GM21447 (cell line): Measurements from ENCODE around the gene NR3C1.

Source experiments
- ATAC-seq: cut with Tn5 transposase; IDR thresholded peaks from one replicate; pipeline ENCODE4 v1.9.1; 2021; ENCODE audit not compliant: unreplicated experiment

Gene NR3C1

DNA sequence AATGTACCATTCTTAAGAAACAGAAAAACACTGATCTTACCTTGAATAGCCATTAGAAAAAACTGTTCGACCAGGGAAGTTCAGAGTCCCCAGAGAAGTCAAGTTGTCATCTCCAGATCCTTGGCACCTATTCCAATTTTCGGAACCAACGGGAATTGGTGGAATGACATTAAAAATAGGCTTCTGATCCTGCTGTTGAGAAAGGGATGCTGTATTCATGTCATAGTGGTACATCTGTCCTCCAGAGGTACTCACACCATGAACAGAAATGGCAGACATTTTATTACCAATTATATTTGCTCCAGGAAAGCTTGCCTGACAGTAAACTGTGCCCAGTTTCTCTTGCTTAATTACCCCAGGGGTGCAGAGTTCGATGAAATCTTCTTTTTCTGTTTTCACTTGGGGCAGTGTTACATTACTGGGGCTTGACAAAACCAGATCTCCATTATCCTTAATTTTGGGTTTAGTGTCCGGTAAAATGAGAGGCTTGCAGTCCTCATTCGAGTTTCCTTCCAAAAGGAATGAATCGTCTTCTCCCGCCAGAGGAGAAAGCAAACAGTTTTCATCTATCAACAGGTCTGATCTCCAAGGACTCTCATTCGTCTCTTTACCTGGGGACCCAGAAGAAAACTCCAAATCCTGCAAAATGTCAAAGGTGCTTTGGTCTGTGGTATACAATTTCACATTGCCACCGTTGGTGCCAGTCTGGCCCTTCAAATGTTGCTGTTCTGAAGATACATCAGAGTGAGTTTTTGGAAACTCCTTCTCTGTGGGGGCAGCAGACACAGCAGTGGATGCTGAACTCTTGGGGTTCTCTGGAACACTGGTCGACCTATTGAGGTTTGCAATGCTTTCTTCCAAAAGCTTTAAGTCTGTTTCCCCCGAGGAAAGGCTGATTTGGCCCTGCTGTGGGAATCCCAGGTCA is 3.6 kb downstream of the NR3C1 start:
- no peak for ATAC-seq

DNA sequence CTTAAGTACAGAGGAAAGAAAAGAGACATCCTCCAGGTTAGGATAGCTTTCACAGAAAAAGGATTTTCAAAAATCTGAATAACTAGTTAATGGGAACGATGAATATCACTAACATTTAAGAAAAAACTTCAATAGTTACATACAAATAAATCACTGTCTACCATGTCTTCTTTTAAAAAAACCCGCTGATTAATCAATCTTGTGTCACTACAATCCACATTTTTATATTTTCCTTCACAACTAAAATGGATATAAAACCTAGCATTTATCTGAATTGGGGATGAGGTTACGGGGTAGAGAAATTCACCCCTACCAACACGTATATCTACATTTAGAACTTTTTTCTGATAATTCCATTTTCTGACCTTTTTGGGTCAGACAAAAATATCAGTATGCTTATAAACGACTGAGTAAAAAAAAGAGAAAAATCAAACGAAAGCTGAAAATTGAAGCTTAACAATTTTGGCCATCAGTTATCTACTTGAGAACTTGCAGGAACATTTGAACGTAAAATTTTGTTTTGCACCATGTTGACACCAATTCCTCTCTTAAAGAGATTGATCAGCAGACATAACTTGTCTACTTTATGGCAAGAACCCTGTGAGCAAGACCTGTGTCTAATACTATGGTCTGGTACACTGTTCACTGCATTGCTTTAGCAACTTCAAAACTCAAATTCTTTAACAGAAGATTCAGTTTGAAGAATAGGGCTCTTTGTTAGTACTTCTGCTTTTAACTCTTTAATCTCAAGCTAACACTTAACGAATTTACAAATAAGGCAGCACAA is 4.8 kb downstream of the NR3C1 start:
- no peak for ATAC-seq

DNA sequence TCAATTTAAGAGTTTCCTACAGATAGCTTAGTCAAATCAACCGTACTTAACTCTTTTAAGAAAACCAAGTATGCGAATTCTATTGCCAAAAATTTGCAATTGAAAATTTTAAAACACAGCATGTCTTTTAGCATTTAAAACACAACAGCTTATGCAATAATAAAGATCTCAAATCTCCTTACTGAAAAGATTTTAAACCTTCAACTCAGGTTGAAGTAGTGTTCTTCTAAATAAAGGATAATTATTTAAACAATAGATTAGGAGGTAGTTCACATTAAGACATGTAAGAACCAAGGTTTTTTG is 5.5 kb downstream of the NR3C1 start:
- ATAC-seq = no peak

DNA sequence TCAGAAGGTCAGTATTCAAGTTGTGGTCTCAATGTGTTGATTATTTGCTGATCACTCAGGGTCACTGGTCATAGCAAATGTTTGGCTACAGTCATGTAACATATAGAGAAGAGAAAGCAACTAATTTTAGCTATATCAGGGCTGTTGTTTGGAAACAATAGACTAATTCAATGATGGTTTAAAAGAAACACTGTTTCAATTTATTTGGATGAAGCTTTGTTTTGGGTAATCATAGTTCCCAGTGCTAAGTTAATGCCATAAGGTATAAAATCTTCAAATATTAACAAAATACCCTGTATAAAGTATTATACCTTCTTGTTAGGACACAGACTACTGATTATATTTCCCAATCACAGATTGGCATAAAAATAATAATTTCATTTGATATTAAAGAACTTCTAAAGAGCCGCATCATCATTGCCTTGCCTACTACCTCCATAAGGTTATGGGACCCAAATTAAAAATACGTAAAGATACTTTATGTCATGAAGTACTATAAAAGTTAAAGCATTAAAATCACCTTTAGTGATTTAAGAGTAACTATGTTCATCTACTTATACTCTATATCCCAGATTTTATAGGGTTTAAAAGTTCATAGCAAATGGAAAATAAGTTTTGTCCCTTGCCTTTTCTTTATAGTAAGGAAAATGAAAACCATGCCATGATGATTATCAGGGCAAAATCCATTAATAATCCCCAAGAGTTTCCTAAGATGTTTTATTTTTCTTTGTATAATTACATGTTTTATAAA is 6.0 kb downstream of the NR3C1 start:
- no peak for ATAC-seq

DNA sequence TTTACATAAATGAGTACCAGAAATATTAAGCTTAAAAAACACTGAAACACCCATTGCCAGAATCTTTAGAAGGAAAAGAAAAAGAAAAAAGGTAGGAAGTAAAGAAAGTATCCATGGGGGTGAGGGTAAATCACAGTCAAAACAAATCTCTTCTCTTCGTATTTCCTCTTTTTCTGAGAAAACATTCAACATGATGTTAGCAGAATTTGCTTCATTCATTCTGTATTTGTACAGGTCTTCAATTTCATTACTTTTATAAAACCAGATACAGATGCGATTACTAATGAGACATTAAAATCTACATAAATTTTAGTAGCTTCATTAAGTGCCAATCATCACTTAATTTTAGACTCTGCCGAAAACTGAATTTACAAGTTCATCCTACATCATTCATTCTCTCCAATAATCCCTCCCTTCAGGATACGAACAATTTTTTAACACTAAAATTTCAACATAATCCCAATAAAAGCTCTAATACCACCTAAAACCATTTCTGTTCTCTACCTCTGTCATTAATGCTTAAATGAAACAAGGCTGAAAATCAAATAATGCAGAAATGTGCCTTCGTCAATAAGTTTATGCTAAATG is 7.0 kb downstream of the NR3C1 start:
- no peak for ATAC-seq

DNA sequence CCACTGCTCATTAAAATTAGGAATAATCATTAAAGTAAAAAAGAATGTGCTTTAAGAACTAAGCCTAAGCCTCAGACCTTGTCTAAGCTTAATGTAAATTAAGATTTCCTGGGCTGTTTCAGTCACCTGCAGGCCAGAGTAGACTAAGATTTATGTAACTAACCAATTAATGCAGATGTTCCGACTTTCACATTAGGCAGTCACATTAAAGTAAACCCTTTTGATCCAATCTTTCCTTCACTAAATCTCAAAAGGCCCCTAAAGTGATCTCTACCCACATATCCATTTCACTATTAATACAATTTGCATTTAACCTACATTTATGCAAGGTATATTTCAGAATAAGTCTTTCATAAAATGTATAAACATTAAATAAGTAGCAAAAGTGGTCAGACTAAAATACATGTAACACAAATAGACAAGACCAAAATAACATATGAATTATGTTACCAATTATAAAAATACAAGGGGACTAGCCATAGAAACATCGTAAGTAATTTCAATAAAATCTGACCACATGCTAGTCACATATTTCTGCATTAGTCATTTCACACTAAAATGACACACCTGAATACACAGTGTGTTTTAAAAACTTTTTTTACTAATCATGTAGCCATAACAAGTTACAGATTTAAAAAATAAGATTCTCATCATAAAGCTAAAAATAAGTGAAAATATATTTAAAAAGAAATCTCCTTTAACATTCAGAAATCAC is 7.7 kb downstream of the NR3C1 start:
- ATAC-seq = no peak

DNA sequence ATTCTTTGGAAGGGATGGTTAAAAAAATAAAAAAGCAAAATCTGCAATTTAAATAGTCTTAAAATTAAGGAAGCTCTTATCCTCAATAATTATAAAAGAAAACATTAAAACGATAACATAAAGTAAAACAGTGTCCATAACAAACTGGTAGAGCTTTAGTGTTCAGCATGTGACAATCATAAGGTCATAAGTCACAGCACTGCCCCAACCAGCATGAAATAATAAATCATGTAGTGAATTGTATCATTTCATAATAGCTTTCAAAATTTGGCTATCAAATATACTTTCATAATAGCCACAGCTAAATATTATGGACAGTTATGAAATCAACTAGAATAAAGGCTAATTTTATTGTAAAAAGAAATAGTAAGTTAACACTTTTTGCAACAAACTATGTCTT is 10.0 kb downstream of the NR3C1 start:
- no peak for ATAC-seq

DNA sequence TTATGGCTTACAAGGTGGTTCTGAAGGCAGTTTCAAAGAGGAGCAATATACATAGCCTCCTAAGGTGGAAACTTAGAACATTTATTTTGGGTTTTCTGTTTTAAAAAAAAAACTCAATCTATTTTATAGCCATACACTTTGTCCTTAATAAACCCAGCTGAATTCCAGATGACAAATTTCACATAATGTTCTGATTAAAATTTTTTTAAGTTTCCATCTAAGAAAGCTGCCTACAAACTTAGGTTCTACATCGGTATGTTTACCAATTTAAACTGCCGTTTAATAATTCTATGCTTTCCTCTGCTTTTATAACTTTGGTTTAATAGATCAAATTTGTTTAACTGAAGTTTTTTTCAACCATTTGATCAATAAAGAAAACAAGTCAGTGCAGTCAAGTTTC is 12.5 kb downstream of the NR3C1 start:
- no peak for ATAC-seq

DNA sequence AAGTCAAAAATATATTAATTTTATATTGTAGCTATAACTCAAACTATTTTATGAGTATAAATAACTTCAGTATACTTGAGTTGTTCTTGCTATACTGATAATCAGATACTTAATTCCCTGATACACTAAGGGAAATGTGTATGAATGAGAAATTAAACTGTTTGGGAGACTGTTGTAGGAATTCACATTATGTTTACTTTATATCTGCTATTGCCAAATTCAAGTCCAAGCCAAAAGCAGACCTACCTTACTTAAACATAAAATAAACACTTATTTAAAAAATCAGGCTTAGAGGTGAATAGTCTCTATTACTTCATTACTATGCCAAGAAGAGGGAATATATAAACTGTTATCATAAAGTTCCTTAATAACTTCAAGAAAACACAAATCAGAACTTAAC is 13.2 kb downstream of the NR3C1 start:
- no peak for ATAC-seq

DNA sequence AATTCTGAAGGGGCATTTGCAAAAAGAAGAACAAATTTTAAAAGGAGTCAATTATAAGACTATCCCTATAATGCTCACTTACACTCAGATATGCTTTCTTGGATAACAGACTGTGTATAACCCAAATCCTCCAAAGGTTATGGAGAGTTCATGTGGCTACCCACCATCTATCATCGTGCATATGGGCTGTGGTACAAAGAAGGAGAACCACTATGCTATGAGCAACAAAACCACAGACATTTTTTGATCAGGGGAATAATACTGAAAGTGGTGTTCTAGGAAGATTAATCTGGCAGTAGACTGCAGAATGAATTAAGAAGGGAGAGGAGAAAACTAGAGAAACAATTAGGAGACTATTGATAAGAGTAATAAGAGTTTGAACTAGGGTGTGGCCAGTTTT is 16.8 kb downstream of the NR3C1 start:
- ATAC-seq = no peak

DNA sequence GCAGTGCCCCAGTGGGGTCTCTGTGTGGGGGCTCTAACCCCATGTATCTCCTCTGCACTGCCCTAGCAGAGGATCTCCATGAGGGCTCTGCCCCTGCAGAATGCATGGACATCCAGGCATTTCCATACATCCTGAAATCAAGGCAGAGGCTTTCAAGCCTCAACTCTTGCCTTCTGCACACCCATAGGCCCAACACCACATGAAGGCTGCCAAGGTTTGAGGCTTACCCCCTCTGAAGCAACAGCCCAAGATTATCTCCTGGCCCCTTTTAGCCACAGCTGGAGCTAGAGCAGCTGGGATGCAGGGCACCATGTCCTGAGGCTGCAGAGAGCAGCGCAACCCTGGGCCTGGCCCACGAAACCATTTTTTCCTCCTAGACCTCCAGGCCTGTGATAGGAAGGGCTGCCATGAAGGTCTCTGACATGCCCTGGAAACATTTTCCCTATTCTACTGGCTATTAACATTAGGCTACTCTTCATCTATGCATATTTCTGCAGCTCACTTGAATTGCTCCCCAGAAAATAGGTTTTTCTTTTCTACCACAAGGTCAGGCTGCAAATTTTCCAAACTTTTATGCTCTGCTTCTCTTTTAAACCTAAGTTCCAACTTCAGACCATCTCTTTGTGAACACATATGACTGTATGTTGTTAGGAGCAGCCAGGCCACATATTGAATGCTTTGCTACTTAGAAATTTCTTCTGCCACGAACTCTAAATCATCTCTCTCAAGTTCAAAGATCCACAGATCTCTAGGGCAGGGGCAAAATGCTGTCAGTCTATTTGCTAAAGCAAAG is 18.4 kb downstream of the NR3C1 start:
- ATAC-seq = no peak

DNA sequence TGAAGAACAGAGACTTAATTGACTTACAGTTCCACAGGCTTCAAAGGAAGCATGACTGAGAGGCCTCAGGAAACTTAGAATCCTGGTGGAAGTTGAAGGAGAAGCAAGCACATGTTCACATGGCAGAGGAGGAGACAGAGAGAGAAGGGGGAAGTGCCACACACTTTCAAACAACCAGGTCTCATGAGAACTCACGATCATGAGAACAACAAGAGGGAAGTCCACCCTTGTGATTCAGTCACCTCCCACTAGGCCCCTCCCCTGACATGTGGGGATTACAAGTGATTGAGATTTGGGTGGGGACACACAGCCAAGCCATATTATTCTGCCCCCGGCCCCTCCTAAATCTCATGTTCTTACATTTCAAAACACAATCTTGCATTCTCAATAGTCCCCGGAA is 19.5 kb downstream of the NR3C1 start:
- no peak for ATAC-seq

DNA sequence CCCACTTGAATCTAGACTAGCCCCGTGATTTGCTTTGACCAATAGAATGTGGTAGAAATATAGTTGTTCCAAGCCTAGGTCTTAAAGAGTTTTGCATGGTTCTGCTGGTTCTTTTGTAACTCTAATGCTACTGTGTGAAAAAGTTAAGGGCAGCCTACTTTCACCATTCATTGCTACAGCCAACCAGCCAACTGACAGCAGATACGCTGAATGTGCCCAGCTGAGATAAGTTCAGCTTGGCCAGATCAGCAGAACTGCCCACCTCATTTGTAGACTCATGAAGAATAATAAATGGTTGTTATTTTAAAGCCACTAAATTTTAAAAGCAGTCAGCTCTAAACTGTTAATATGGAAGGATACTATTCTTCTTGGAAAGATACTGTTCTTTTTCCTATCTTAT is 23.9 kb downstream of the NR3C1 start:
- ATAC-seq = no peak

DNA sequence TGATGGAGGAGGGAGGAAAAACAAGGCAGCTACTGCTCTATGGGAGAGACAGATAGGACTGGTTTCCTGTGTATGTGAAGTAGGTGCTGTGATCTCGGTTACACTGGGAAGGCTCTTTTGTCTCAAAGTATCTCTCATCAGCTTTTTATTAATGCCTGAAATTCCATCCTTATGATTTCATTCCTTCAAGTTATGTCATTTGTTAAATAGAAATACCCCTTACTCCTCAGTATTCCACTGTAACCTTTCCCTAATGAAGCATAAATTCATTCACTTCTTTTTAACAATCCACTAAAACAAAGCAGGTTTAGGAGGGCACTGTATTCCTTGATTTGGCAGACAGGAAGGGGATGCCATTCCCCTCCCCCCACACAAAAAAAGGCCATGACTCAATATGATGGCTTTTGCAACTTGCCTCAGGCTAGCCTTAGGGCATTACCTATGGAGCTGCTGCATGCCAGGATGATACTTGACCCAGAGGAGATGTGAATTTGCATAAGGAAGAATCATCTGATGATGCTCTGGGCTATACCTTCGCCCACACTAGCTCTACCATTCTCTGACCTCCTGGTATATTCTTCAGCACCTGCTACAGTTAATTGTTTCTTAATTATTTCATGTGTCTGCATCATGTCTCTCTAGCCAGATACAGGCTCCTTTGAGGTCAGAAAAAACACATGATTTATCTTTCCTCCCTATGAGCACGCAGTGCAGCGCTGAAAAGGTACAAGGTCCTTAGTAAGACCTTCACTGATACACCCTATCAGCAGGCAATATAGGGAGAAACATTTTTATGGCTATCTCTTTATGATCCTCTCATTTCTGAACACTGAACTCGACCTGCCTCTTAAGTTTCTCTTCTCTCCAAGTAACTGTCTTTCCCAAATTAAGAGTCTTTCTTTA is 26.3 kb downstream of the NR3C1 start:
- no peak for ATAC-seq

DNA sequence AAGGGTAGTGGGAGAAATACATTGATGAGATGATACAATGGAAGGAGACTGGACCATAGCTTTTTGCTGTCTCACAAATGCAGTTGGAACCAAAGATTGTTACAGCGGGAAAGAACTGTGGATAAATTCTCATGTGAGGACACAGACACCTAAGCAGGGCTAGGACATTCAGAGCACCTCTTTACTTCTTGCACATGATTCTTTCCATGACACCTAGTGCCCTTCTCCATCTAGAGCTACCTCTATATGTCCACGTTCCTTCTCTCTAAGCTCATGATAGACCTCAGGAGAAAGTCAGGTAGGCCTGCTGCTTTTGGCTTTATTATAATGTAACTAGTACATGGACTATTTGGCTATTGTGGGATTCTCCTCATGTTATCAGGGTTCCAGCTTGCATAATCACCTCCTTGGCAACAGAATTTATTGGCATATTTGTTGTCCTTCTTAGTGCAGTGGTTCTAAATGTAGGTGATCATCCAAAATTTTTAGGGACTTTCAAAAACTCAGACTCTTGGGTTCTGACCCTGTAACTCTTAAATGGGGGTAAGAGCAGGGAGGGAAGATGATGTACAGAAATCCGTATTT is 27.2 kb downstream of the NR3C1 start:
- ATAC-seq = no peak

DNA sequence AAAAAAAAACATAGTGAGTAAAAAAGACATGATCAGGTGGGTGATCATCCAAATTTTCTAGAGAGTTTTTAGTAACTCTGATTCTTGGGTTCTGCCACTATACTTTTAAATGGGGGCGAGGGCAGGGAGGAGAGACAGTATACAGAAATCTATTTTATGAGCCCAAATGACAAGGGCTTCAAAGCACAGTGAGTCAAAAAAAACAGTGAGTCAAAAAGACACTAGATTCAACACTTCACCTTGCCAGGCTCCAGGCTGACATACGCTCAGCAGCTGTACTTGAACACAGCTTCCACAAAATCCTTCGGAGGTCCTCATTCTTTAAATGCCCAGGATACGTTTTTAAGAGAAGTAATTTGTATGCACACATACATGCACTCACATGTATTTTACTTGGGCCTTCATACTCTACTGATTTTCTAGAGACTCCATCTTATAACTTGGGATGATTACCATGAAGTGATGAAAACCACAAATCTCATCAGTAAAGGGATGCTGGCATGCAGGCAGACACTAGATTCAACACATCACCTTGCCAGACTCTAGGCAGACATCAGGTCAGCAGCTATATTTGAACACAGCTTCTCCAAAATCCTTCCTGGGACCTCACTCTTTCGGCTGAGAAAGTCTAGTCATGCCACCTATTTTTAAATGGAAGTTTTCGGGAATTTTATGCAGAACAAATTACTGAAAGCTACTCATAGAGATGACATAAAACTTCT is 28.8 kb downstream of the NR3C1 start:
- no peak for ATAC-seq

DNA sequence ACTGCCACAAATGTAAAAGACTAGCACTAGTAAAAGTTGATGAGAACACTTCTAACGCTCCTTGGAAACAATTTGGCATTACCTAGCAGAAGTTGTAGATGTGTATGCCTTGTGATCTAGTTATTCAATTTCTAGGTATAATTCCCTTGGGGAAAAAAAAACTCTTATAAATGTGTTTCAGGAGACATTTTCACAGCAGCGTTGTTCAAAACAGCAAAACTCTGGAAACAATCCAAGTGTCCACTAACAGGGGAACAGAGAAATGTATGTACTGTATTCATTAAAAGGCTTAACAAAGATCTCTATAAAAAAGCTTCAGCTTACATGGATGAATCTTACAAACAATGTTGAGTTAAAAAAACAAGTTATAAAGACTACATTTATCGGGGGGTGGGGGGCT is 30.4 kb downstream of the NR3C1 start:
- no peak for ATAC-seq
